HepG2 (cell line): ENCODE measurements around the gene PGR.

Experiments used
- DNMT3B ChIP-seq: conservative IDR thresholded peaks from 2 replicates; pipeline ENCODE4 v1.6.1; 2016; ENCODE audit warnings: missing biosample characterization, control low read depth
- ZNF788 ChIP-seq: sonication (generic); formaldehyde crosslinking; IDR thresholded peaks from 2 replicates; pipeline ENCODE4 v1.5.0; 2020; ENCODE audit warnings: mild to moderate bottlenecking, missing genetic modification reagents, borderline replicate concordance
- ZSCAN29 ChIP-seq: sonication (generic); formaldehyde crosslinking; conservative IDR thresholded peaks from 2 replicates; pipeline ENCODE4 v1.4.0; 2020; ENCODE audit warnings: mild to moderate bottlenecking, missing genetic modification reagents
- TF ChIP-seq, protein P1 (sequence below): sonication (generic); formaldehyde crosslinking; IDR thresholded peaks from 2 replicates; pipeline ENCODE4 v1.4.0; 2020; ENCODE audit warnings: mild to moderate bottlenecking, missing genetic modification reagents, borderline replicate concordance
- TF ChIP-seq, protein P2 (sequence below): sonication (generic); formaldehyde crosslinking; IDR thresholded peaks from 2 replicates; pipeline ENCODE4 v1.5.0; 2020; ENCODE audit warnings: mild to moderate bottlenecking, missing genetic modification reagents, moderate library complexity
- TF ChIP-seq, protein P3 (sequence below): IDR thresholded peaks from 2 replicates; pipeline ENCODE4 v1.6.1; 2016; ENCODE audit warnings: missing biosample characterization, missing genetic modification reagents, low read depth

DNA sequence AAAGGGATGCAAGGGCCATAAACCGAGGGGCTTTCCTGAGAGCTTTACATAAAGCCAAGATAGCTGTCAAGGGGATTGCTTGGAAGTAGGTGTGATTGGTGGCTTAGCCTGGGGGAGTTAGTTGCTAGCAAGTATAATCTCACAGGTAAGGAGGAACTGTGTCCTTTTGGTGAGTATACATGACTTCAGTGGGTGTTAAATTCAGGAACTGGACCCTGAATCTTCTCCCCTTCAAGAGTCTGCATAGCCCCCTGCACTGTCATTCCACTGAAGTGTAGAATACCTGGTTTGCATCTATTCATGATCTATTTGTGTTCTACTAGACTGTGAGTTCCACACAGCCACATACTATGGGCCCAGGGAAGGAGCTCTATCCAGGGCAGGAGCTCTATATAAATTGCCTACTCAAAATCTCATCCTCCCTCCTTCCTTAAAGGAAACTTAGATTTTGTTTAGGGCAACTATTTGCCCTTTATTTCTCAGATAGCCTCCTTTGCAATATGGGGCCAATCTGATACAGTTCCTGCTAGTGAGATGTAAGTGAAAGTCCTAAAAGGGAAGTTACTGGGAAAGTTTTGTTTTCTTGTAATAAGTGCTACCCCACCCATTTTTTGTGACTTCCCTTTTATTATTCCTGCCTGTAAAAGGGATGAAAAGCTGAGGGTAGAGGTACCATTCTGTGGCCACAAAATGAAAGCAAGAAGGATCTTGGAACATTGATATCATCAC lies 120.5 kb downstream of the PGR start:
- TF ChIP-seq ZNF788 (CRISPR knock-in tag) (no peak), ZSCAN29 (CRISPR knock-in tag) (no peak), DNMT3B (CRISPR knock-in tag) (no peak)
- TF ChIP-seq, protein P1, sequence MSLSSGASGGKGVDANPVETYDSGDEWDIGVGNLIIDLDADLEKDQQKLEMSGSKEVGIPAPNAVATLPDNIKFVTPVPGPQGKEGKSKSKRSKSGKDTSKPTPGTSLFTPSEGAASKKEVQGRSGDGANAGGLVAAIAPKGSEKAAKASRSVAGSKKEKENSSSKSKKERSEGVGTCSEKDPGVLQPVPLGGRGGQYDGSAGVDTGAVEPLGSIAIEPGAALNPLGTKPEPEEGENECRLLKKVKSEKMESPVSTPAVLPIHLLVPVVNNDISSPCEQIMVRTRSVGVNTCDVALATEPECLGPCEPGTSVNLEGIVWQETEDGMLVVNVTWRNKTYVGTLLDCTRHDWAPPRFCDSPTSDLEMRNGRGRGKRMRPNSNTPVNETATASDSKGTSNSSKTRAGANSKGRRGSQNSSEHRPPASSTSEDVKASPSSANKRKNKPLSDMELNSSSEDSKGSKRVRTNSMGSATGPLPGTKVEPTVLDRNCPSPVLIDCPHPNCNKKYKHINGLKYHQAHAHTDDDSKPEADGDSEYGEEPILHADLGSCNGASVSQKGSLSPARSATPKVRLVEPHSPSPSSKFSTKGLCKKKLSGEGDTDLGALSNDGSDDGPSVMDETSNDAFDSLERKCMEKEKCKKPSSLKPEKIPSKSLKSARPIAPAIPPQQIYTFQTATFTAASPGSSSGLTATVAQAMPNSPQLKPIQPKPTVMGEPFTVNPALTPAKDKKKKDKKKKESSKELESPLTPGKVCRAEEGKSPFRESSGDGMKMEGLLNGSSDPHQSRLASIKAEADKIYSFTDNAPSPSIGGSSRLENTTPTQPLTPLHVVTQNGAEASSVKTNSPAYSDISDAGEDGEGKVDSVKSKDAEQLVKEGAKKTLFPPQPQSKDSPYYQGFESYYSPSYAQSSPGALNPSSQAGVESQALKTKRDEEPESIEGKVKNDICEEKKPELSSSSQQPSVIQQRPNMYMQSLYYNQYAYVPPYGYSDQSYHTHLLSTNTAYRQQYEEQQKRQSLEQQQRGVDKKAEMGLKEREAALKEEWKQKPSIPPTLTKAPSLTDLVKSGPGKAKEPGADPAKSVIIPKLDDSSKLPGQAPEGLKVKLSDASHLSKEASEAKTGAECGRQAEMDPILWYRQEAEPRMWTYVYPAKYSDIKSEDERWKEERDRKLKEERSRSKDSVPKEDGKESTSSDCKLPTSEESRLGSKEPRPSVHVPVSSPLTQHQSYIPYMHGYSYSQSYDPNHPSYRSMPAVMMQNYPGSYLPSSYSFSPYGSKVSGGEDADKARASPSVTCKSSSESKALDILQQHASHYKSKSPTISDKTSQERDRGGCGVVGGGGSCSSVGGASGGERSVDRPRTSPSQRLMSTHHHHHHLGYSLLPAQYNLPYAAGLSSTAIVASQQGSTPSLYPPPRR (CRISPR knock-in tag): no peak
- TF ChIP-seq, protein P2, sequence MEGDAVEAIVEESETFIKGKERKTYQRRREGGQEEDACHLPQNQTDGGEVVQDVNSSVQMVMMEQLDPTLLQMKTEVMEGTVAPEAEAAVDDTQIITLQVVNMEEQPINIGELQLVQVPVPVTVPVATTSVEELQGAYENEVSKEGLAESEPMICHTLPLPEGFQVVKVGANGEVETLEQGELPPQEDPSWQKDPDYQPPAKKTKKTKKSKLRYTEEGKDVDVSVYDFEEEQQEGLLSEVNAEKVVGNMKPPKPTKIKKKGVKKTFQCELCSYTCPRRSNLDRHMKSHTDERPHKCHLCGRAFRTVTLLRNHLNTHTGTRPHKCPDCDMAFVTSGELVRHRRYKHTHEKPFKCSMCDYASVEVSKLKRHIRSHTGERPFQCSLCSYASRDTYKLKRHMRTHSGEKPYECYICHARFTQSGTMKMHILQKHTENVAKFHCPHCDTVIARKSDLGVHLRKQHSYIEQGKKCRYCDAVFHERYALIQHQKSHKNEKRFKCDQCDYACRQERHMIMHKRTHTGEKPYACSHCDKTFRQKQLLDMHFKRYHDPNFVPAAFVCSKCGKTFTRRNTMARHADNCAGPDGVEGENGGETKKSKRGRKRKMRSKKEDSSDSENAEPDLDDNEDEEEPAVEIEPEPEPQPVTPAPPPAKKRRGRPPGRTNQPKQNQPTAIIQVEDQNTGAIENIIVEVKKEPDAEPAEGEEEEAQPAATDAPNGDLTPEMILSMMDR (CRISPR knock-in tag): no peak
- TF ChIP-seq, protein P3, sequence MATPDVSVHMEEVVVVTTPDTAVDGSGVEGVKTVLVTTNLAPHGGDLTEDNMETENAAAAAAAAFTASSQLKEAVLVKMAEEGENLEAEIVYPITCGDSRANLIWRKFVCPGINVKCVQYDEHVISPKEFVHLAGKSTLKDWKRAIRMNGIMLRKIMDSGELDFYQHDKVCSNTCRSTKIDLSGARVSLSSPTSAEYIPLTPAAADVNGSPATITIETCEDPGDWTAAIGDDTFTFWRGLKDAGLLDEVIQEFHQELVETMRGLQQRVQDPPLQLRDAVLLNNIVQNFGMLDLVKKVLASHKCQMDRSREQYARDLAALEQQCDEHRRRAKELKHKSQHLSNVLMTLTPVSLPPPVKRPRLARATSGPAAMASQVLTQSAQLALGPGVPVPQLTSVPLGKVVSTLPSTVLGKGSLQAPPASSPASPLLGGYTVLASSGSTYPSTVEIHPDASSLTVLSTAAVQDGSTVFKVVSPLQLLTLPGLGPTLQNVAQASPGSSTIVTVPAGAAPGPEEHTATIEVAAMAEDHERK: no peak
